NCI-H2029 treated with DMSO at 0.1 percent for 48 hours (cell line): Measurements from ENCODE around the gene VMP1.
A peak's percentile ranks its signal among the peaks of the same experiment; 100 is the strongest.
"Not testable (repeated sequence)": the region's sequence is repeated elsewhere in the genome, so short reads cannot be mapped to it uniquely, and the experiment has no call there.

Experiments
- DNase-seq: peaks from one replicate; lab custom pipeline; 2025; lab: John Stamatoyannopoulos, UW

Gene VMP1

DNA sequence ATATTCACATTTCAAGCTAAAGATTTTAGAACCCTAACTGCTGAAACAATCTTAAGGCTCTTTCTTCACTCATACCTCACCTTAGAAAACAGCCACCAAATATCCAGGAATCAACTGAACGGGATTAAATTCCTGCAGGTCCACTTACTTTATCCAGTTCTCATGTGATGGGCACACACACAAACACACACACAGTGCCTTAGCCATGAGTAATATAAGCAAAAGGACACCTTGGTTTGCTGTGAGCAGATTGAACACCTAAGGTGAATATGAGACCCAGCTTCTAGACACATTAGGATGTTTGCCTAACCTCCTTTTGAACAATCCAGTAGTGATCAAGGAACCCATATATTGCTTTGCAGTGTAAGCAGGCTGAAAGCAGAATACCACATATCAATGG lies 103.8 kb downstream of the VMP1 start:
- DNase-seq: no peak

DNA sequence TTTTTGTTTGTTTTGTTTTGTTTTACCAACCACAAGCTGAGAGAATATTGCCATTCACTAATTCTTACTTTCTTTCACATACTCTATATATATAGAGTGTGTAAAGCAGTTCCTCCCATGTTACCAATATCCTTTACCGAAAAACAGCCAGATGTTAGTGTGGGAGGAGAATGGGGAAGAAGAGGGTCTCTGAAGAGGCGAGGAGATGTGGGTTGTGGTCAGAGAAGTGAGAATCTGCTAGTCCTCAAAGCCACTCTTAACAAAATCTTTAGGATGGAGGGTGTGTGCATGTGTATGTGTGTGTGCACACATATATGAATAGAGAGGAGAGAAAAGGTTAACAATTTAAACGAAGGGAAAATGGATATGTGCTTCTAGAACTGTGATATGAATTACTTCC lies 104.7 kb downstream of the VMP1 start:
- DNase-seq: no peak

DNA sequence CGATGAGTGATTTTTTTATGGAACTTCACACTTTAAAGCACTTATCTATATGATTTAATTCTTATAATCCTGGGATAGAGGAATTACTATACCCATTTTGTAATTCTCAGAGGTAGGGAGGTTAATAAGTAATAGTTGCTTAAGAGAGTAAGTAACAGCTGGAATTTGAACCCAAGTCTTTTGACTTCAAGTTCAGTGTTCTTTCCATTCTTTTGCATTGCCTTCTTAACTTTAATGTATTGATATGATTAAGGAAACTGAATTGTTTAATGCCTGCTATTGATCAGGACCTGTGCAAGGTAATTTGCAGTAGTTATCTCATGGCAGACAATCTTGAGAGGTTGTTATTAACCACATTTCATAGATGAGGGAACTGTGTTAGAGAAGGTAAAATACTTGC lies 106.8 kb downstream of the VMP1 start:
- DNase-seq: no peak

DNA sequence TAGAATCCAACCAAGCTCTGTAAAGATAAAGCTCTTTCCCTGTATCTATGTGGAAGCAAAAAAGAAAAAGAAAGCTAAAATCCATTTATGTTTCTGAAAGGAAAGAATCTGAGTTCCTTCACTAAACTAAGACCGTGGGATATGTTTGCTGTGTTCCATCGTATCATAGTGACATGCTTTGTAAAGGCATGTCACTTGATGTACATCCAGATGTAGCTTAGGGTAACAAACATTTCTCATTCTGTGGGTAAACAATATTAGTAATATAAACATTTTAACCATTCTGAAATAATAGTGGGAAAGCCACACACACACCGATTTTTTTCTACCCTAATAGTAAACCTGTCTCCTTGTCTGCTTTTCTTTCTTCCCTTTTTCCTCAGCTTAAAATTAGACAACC lies 107.2 kb downstream of the VMP1 start:
- DNase-seq: no peak

DNA sequence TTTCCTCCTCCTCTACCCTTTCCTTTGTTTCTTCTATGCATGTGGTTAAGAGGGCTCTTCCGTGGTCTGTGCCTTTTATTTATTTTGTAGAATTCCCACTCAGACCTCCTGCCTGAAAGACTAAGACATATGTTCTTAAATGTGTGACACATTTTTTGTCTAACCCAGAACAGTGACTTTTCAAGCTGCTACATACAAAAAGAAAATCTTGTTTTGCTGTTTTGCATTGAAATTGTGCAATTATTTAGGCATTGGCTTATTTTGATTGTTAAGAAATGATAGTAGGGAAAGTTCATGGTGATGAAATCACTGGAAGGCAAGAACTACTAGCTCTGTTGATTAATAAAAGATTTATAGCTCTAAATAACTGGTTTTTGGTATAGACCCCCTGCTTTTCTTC lies 108.5 kb downstream of the VMP1 start:
- DNase-seq: no peak

- no peak for DNase-seq
Observed at GRCh38 chr17:59825533-59826322, 118.3 kb downstream of the VMP1 start.

GRCh38 chr17:59826706-59827453 lies 119.4 kb downstream of the VMP1 start:
- DNase-seq: no peak

- DNase-seq: no peak
Observed at GRCh38 chr17:59827721-59828477, 120.4 kb downstream of the VMP1 start.

DNA sequence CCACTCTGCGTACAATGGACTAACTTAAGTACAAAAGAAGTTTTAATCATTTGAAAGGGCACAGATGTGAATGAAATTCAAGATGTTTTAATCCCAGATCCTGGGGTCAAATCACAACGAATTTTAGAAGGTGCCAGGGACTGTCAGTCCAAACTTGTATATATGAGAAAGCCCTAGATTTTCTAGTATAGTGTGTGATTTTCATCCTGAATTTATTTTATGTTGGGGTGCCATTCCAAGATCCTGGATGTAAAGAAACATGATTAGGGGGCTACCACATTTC lies 121.0 kb downstream of the VMP1 start:
- no peak for DNase-seq

- not testable (repeated sequence) for DNase-seq
Observed at GRCh38 chr17:59828819-59829216, 121.4 kb downstream of the VMP1 start.

DNA sequence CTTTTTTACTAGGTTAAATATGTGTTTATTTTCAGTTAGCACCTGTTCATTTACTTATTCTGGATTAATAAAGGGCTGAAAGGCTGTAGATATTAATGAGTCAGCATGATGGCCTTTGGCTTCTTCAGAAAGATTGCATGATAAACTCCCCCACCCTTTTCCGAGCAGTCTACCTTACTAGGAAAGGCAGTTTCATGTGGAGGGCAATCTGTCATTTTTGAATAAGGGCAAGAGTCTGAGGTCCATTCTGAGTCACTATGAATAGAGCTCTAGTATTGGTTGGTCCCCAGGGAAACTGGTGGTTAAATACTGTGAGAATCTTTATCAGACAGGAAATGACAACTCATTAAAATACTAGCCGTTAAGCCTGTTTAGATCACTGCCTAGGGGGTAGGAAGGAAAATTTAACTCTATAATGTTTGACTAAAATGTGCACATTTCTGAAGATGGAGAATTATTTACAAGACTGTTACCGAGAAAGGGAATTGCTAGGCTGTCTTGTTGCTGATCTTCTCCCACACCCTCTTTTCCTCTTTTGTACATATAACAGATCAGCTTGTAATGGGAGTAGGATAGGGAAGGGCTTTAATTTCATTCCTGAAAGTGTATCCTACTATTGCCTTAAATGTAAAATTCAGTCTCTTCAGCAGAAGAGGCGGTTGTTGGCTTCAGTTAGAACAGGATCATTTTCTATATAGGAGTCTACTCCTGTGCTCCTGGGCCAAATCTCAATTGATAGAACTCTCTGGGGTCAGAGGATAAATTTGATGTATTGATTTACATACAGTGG lies 122.0 kb downstream of the VMP1 start:
- DNase-seq: peak; percentile 80

DNA sequence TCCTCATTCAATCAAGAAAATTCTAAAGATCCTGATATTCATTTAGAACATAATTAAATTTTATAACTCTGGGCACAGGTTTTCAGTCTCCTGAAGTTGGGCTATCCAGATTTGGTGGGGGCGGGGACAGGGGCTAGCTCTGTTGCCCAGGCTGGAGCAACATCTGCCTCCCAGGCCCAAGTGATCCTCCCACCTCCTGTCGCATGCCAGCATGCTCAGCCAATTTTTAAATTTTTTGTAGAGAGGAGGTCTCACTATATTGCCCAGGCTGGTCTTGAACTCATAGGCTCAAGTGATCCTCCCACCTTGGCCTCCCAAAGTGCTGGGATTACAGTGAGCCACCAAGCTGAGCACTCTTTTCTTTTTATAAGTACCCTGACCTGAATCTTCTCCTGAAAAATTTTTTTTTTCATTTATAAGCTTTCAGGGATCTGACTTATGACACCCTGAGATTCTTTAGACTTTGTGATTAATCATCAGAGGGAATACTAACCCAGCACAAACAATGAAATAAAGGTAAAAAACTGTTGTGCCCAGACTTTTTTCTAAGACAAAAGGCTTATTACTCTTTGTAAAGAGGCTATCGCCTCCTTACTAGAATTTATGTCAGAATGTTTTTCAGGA lies 122.7 kb downstream of the VMP1 start:
- DNase-seq: no peak

DNA sequence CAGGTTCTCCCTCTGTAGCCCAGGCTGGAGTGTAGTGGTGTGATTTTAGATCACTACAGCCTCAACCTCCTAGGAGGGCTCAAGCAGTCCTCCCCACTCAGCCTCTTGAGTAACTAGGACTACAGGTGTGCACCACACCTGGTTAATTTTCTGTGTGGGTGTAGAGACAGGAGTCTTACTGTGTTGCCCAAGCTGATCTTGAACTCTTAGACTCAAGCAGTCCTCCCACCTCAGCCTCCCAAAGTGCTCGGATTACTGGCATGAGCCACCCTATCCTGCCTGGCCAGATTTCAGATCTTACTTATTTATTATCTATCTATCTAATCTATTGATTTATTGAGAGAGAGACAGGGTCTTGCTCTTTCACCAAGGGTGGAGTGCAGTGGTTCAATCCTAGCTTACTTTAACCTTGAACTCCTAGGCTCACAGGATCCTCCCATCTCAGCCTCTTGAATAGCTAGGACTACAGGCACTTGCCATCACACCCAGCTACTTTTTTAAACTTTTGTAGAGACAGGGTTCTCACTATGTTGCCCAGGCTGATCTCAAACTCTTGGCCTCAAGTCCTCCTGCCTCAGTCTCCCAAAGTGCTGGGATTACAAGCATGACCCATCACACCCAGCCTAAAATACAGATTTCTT lies 123.5 kb downstream of the VMP1 start:
- no peak for DNase-seq

GRCh38 chr17:59832883-59833379 lies 125.5 kb downstream of the VMP1 start:
- no peak for DNase-seq

GRCh38 chr17:59837308-59838051 lies 130.0 kb downstream of the VMP1 start:
- peak; percentile 97 for DNase-seq

GRCh38 chr17:59838052-59838916 lies 130.8 kb downstream of the VMP1 start:
- DNase-seq: no peak

DNA sequence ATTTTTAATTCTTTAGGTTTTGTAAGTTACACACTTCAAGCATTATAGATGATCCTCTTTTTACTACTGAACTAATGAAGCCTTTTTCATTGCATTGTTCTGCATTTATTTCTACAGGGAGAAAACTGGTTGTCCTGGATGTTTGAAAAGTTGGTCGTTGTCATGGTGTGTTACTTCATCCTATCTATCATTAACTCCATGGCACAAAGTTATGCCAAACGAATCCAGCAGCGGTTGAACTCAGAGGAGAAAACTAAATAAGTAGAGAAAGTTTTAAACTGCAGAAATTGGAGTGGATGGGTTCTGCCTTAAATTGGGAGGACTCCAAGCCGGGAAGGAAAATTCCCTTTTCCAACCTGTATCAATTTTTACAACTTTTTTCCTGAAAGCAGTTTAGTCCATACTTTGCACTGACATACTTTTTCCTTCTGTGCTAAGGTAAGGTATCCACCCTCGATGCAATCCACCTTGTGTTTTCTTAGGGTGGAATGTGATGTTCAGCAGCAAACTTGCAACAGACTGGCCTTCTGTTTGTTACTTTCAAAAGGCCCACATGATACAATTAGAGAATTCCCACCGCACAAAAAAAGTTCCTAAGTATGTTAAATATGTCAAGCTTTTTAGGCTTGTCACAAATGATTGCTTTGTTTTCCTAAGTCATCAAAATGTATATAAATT lies 132.3 kb downstream of the VMP1 start:
- DNase-seq: no peak

DNA sequence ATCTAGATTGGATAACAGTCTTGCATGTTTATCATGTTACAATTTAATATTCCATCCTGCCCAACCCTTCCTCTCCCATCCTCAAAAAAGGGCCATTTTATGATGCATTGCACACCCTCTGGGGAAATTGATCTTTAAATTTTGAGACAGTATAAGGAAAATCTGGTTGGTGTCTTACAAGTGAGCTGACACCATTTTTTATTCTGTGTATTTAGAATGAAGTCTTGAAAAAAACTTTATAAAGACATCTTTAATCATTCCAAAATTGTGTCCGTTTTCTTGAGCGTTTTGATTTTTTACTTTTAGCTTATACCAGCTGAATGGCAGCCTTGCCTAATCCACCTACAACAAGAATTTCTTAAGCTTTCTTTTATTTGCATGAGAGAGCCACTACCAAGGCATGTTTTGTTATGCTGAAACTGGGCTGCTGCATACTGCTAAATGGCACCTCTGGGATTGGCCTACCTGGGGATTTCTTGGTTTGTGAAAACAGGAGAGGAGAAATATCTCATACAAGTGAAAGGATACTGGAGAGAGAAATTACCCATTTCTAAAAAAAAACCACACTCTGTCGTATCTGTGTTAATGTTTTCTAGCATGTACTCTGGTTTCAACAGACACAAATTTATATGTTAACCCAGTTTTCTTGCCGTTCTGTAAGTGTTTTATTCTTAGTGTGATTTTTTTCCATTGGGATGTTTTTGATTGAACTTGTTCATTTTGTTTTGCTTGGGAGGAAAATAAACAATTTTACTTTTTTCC lies 133.1 kb downstream of the VMP1 start:
- DNase-seq: peak; percentile 37
